ENCODE results near the gene ATG16L1.

ATG16L1 gene

GRCh38 chr2:233287871-233288270, 36.4 kb downstream of the ATG16L1 start:
- DNase-seq (ENCODE audit: extremely low read depth in 1 of 2, low read depth in 1 of 2), result no peak

DNA sequence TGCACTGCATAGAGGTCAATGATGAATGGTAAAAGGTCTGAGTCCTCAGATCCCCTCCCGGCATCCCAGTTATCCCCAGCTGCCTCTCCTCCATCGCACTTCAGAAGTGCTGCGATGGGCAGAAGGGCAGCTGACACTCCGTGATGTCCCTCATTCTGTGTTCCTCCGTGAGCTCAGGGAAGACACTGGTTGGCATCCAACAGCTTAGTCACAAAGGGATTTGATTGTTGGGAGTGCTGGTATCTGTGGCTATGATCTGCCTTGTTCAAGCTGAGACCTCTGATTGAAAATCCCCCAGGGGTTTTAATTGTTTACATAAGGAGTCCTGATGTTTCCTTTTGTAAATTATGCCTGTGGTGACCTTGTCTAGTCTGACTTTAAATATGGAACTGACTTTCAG, 37.2 kb downstream of the ATG16L1 start:
- no peak for DNase-seq (ENCODE audit: extremely low read depth in 1 of 2, low read depth in 1 of 2)

- DNase-seq (ENCODE audit: extremely low read depth in 1 of 2, low read depth in 1 of 2), result no peak
These were observed 38.2 kb downstream of the ATG16L1 start for GRCh38 chr2:233289648-233290047.

GRCh38 chr2:233290051-233290845, 38.8 kb downstream of the ATG16L1 start:
- DNase-seq (ENCODE audit: extremely low read depth in 1 of 2, low read depth in 1 of 2), result no peak

GRCh38 chr2:233295891-233296290, 44.4 kb downstream of the ATG16L1 start:
- DNase-seq (ENCODE audit: extremely low read depth in 1 of 2, low read depth in 1 of 2), result no peak

DNA sequence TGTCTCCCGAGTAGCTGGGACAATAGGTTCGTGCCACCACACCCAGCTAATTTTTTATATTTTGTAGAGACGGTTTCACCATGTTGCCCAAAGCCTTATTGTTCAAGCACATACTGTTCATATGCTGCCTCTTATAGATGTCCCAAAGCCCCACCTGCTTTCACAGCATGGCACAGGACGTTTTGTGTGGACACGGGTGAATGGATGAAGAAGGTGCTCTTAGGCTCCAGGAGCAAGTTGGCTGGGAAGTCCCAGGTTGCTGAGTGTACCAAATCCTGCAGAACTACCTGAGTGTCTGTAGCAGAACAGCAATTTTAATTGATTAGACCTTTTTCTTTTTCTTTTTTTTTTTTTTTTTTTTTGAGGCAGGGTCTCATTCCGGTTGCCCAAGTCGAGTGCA, 45.6 kb downstream of the ATG16L1 start:
- DNase-seq (ENCODE audit: extremely low read depth in 1 of 2, low read depth in 1 of 2), result no peak

DNA sequence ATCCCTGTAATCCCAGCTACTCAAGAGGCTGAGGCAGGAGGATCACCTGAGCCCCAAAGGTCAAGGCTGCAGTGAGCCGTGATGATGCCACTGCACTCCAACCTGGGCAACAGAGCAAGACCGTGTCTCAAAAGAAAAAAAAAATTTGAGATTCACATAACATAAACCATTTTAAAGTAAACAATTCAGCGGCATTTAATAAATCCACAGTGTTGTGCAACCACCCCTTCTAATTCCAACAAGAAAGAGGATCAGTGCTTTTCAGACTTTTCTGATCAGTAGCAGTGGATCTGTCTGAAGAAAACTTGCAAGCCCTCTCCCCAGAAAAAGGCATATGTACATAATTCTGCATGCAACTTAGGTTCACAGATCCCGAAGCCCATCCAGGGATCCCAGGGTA, 48.9 kb downstream of the ATG16L1 start:
- no peak for DNase-seq (ENCODE audit: extremely low read depth in 1 of 2, low read depth in 1 of 2)

DNA sequence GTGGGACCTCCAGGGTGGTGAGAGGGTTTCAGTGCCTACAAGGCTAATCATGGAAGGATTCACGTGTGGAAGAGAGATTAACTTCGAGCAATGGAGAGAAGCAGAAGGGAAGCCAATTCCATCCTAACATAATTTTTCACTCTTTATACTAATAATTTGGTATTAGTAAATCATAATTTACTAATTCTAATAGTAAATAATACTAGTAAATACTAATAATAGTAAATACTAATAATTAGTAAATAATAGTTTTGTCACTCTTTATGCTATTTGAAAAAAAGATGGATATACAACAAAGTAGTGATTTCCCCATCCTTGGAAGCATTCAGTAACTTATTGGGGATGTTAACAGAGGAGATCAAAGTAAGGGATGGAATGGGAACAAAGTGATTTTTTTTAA, 49.8 kb downstream of the ATG16L1 start:
- no peak for DNase-seq (ENCODE audit: extremely low read depth in 1 of 2, low read depth in 1 of 2)

GRCh38 chr2:233301811-233302210, 50.3 kb downstream of the ATG16L1 start:
- DNase-seq (ENCODE audit: extremely low read depth in 1 of 2, low read depth in 1 of 2), result no peak

GRCh38 chr2:233303252-233303651, 51.8 kb downstream of the ATG16L1 start:
- DNase-seq (ENCODE audit: extremely low read depth in 1 of 2, low read depth in 1 of 2), result no peak

GRCh38 chr2:233307565-233307964, 56.1 kb downstream of the ATG16L1 start, which contains the start of gene SAG:
Gene SAG (plus strand): TSS chr2:233307816. CDS start chr2:233309190, 1,374 bp downstream.
- DNase-seq (ENCODE audit: extremely low read depth in 1 of 2, low read depth in 1 of 2), result no peak

DNA sequence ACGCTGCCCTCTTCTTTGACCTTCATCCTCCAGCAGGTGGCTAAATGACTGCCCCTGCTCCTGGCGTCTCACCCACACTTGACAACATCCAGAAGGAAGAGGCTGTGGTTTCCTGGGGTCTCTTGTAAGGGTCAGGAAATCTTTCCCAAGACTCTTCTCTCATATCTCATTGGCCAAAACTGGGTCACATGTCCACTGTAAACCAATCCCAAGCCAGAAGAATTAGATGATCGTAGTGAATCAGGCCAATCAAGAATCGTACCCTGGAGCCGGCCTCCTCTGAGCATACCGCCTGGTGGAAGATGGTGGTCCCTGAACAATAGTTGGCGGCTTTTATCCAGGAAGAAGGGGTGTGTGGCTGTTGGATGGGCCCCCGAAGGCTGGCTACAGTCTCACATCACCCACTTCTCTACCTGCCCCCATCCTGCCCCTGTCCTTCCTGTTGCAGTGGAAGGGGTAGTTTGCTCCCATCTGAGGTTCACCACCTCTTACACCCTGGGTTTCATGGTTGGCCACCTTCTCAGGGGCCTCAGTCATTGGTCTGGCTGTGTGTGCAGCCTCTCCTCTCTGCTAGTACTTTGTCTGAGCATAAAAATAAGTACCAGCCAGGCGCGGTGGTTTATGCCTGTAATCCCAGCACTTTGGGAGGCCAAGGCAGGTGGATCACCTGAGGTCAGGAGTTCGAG, 59.9 kb downstream of the ATG16L1 start:
- DNase-seq (ENCODE audit: extremely low read depth in 1 of 2, low read depth in 1 of 2), result no peak

GRCh38 chr2:233312874-233313273, 61.4 kb downstream of the ATG16L1 start:
- DNase-seq (ENCODE audit: extremely low read depth in 1 of 2, low read depth in 1 of 2), result no peak

GRCh38 chr2:233314180-233314925, 62.9 kb downstream of the ATG16L1 start:
- DNase-seq (ENCODE audit: extremely low read depth in 1 of 2, low read depth in 1 of 2), result no peak

DNA sequence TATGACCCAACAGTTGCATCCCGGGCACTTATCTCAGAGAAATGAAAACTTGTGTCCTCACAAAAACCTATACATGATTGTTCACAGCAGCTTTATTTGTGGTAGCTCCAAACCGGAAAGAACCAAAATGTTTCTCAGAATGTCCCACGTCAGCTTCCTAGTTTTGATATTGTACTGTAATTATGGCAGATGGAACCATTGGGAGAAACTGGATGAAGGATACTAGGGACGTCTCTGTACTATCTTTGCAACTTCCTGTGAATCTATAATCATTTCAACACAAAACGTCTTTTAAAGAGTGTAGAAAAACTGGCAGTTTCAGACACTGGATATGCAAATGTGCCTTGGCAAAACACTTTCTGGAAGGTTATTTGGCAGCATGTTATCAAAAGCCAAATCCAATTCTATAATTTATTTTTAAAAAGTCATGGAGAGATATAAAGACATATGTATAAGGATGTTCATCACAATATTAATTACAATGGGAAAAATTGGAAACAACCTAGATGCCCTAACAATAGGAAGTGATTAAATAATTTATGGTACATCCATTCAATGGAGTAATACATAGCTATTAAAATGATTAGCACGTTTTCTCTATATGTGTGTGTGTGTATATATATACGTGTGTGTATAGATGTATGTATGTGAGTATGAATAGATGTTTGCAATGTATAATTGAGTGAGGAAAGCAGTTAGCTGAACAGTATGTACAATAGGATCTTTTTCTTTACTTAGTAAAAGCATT, 65.9 kb downstream of the ATG16L1 start:
- DNase-seq (ENCODE audit: extremely low read depth in 1 of 2, low read depth in 1 of 2), result no peak

- no peak for DNase-seq (ENCODE audit: extremely low read depth in 1 of 2, low read depth in 1 of 2)
These were observed 67.8 kb downstream of the ATG16L1 start for GRCh38 chr2:233319256-233319655.

DNA sequence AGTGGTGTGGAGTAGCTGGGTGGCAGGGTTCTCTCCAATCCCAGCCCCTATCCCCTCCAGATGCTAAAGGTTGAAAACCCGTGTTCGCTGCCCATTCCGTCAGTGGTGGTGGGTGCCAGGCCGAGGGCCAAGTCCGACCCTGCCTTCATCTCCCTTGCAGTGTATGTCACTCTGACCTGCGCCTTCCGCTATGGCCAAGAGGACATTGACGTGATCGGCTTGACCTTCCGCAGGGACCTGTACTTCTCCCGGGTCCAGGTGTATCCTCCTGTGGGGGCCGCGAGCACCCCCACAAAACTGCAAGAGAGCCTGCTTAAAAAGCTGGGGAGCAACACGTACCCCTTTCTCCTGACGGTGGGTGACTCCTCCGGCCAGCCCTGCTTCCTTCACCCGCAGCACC, 69.0 kb downstream of the ATG16L1 start:
- DNase-seq (ENCODE audit: extremely low read depth in 1 of 2, low read depth in 1 of 2), result no peak

- DNase-seq (ENCODE audit: extremely low read depth in 1 of 2, low read depth in 1 of 2), result no peak
These were observed 69.7 kb downstream of the ATG16L1 start for GRCh38 chr2:233321166-233321565.

DNA sequence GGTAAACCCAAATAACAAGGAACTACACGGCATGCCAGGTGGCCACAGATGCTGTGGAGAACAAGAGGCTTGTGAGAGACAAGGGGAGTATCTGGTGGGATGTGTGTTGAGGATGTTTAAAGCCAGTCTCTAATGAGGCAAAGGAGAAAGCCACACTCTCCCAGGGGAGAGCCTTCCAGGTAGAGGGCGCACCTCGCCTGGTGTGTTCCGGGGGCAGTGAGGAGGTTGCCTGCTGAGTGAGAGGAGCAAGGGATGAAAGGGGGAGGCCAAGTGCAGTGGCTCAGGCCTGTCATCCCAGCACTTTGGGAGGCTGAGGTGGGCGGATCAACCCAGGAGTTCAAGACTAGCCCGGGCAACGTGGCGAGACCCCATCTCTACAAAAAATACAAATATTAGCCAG, 72.4 kb downstream of the ATG16L1 start:
- no peak for DNase-seq (ENCODE audit: extremely low read depth in 1 of 2, low read depth in 1 of 2)

DNA sequence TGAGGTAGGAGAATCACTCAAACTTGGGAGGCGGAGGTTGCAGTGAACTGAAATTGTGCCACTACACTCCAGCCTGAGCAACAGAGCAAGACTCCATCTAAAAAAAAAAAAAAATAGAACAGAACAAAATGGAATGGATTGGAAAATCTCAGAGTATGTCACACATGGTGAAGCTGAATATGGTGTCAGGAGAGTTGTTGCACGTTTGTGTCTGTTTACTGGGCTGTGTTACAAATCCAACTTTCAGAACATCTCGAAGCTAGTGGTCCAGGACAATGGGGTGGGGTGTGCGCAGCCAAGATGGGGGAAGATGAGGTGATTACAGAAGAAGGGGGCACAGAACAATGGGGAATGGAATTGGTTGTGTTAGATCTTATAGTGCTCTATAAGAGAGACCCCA, 73.8 kb downstream of the ATG16L1 start:
- DNase-seq (ENCODE audit: extremely low read depth in 1 of 2, low read depth in 1 of 2), result no peak

DNA sequence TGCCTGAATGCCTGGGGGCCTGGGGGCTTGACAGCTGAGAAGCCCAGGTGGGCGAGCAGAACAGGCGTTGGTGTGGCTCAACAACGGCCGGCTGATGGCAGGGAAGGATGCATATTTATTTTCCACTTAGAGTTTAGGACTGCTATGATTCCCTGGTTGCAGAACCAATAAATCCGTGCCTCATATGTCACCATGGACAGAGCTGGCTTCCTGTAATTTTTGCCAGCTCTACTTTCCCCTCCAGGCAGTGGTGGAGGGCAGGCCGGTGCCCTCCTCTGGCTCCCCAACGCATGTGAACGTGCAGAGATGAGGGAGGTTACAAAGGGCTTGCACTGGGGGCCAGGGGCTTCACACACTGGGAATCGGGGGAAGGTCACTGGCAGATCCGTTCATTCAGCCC, 74.3 kb downstream of the ATG16L1 start:
- DNase-seq (ENCODE audit: extremely low read depth in 1 of 2, low read depth in 1 of 2), result no peak

All from activated CD8-positive, alpha-beta memory T cell treated with anti-CD3 and anti-CD28 coated beads for 1 hour (primary cell).